Activated naive CD8-positive, alpha-beta T cell treated with anti-CD3 and anti-CD28 coated beads for 36 hours (primary cell): ENCODE data around the gene ZNF789. TPM values are rescaled to one million over a fixed set of nuclear protein-coding genes. Genes with fewer than 3 reads are reported as not detected.
A peak's percentile ranks its signal among the peaks of the same experiment; 100 is the strongest.

ENCODE experiments used
- DNase-seq: peaks from one replicate; pipeline ENCODE4 v3.0.0; 2021
- H3K27ac Mint-ChIP-seq: one replicate; pipeline ENCODE4 v1.8.0; 2022; ENCODE audit warnings: mild to moderate bottlenecking, moderate library complexity, mixed read lengths
- H3K27me3 Mint-ChIP-seq: one replicate; pipeline ENCODE4 v1.8.0; 2022; ENCODE audit warnings: mild to moderate bottlenecking, mixed read lengths
- H3K36me3 Mint-ChIP-seq: one replicate; pipeline ENCODE4 v1.8.0; 2021; ENCODE audit warnings: mild to moderate bottlenecking, mixed read lengths
- H3K4me1 Mint-ChIP-seq: one replicate; pipeline ENCODE4 v1.8.0; 2021; ENCODE audit warnings: mixed read lengths
- H3K4me3 Mint-ChIP-seq: one replicate; pipeline ENCODE4 v1.8.0; 2022; ENCODE audit warnings: mild to moderate bottlenecking, moderate library complexity, mixed read lengths
- H3K9me3 Mint-ChIP-seq: one replicate; pipeline ENCODE4 v1.8.0; 2022; ENCODE audit warnings: mixed read lengths
- total RNA-seq, 2 experiments: library from RNA; stranded (reverse); gene quantifications; one replicate each; pipeline ENCODE4 v1.2.3, GENCODE V29; 2021

The ZNF789 gene
- total RNA-seq, 2 experiments from 2014 or later: 12.6 to 14.8 TPM

DNA sequence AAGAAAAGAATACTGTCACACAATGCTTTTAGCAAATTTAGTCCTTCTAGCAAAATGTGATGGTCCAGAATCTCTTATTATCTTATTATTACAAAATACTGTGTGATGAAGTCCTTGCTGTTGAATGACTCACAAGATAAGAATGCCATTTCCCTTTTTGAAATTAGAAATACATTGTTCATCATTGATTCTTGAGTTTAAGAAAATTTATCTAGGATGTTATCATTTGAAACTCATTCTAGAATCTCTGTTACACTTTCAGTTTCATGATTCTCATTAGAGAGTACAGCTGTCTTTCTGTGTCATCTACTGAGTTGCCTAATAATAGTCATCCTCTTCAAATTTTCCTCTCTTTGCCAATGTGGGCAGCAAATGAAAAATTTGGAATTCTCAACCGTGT, 41.4 kb downstream of the ZNF789 start:
- peaks cover 20% of the 10 kb centered on the region for H3K36me3 Mint-ChIP-seq
- H3K4me1 Mint-ChIP-seq: peaks cover 8% of the 10 kb centered on the region
- no peaks in the 10 kb centered on the region for H3K27me3 Mint-ChIP-seq
- no peak for DNase-seq
- peak overlapping the region; percentile 8 for H3K27ac Mint-ChIP-seq
- H3K9me3 Mint-ChIP-seq: no peaks in the 10 kb centered on the region
- H3K4me3 Mint-ChIP-seq: no peak overlapping the region

DNA sequence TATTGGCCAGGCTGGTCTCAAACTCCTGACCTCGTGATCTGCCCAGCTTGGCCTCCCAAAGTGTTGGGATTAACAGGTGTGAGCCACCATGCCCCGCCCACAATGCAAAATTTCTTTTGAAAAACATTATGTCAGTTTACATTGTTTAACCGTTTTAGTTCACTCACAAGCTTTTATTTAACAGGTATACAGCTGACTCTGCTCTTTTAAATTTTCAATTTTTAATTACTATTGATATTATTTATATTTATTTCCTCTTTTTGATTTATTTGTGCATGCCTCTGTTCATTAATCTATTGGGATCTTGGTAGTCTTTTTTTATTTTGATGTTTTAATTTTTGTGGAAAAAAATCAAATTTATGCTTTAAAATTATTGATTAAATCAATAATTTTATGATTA, 48.7 kb downstream of the ZNF789 start:
- no peak for DNase-seq
- H3K4me3 Mint-ChIP-seq: no peak overlapping the region
- no peak overlapping the region for H3K27ac Mint-ChIP-seq
- no peaks in the 10 kb centered on the region for H3K4me1 Mint-ChIP-seq
- peaks cover 11% of the 10 kb centered on the region for H3K36me3 Mint-ChIP-seq
- no peaks in the 10 kb centered on the region for H3K27me3 Mint-ChIP-seq
- H3K9me3 Mint-ChIP-seq: no peaks in the 10 kb centered on the region

DNA sequence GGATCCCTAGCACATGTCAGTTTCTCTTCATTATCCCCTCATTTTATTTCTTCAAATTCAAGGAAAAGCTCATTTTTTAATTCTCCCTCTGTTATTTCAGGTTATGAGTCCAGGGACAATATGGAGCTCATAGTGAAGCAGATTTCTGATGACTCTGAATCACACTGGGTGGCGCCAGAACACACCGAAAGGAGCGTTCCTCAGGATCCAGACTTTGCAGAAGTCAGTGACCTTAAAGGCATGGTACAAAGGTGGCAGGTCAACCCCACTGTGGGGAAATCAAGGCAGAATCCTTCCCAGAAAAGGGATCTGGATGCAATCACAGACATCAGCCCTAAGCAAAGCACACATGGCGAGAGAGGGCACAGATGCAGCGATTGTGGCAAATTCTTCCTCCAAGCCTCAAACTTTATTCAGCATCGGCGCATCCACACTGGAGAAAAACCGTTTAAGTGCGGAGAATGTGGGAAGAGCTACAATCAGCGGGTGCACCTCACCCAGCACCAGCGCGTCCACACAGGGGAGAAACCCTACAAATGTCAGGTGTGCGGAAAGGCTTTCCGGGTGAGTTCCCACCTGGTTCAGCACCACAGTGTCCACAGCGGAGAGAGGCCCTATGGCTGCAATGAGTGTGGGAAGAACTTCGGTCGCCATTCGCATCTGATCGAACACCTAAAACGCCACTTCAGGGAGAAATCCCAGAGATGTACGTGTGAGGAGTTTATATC, 53.2 kb downstream of the ZNF789 start:
- H3K27ac Mint-ChIP-seq: no peak overlapping the region
- no peak overlapping the region for H3K4me3 Mint-ChIP-seq
- H3K36me3 Mint-ChIP-seq: peaks cover 39% of the 10 kb centered on the region
- no peaks in the 10 kb centered on the region for H3K27me3 Mint-ChIP-seq
- peaks cover 11% of the 10 kb centered on the region for H3K9me3 Mint-ChIP-seq
- no peak for DNase-seq
- H3K4me1 Mint-ChIP-seq: no peaks in the 10 kb centered on the region

DNA sequence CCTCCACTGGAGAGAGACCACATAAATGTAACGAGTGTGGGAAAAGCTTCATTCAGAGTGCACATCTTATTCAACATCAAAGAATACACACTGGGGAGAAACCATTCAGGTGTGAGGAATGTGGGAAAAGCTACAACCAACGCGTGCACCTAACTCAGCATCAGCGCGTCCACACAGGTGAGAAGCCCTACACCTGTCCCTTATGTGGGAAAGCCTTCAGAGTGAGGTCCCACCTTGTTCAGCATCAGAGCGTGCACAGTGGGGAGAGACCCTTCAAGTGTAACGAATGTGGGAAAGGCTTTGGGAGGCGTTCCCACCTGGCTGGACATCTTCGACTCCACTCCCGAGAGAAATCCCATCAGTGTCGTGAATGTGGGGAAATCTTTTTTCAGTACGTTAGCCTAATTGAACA, 58.7 kb downstream of the ZNF789 start:
- Mint-ChIP-seq H3K36me3 (peaks cover 73% of the 10 kb centered on the region), H3K27ac (no peak overlapping the region), H3K27me3 (no peaks in the 10 kb centered on the region), H3K4me1 (no peaks in the 10 kb centered on the region), H3K9me3 (peaks cover 45% of the 10 kb centered on the region), H3K4me3 (no peak overlapping the region)
- no peak for DNase-seq

DNA sequence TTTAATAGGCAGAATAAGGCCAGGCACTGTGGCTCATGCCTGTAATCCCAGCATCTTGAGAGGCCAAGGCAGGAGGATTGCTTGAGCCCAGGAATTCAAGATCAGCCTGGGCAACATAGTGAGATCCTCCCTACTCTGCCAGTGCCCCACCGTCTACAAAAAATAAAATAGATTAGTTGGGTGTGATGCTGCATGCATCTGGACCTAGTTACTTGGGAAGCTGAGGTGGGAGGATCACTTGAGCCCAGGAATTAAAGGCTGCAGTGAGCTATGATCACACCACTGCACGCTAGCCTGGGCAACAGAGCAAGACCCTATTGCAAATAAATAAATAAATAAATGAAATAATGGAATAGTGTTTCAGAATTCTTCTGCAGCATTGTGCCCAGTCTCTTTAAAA, 63.0 kb downstream of the ZNF789 start:
- H3K9me3 Mint-ChIP-seq: peaks cover 48% of the 10 kb centered on the region
- peaks cover 43% of the 10 kb centered on the region for H3K36me3 Mint-ChIP-seq

More for the DNA sequence above, 63.0 kb downstream of the ZNF789 start:
- Mint-ChIP-seq H3K4me1 (no peaks in the 10 kb centered on the region), H3K27me3 (no peaks in the 10 kb centered on the region), H3K27ac (no peak overlapping the region), H3K4me3 (no peak overlapping the region)
- DNase-seq: no peak

Other genes with a start within 250 kb of the ZNF789 start
- not detected for gene MYH16, start 200.1 kb upstream of the ZNF789 start, total RNA-seq
- gene ARPC1A, start 147.0 kb upstream of the ZNF789 start, total RNA-seq: 10 to 100 TPM; 55.0 to 55.9 TPM
- 100 to 1,000 TPM; 256 to 258 TPM for gene ARPC1B, start 98.2 kb upstream of the ZNF789 start, total RNA-seq
- 100 to 1,000 TPM; 201 to 214 TPM for gene PDAP1, start 64.3 kb upstream of the ZNF789 start, total RNA-seq
- gene BUD31, start 63.9 kb upstream of the ZNF789 start, total RNA-seq: 100 to 1,000 TPM; 156 to 162 TPM
- gene PTCD1, start 34.1 kb upstream of the ZNF789 start, total RNA-seq: 1 to 10 TPM; 5.9 to 9.1 TPM
- 10 to 100 TPM; 70.0 to 70.1 TPM for gene CPSF4, start 33.9 kb upstream of the ZNF789 start, total RNA-seq
- gene ATP5MF, start 6.7 kb upstream of the ZNF789 start, total RNA-seq: 100 to 1,000 TPM; 457 to 476 TPM
- gene ZNF394, start 27.4 kb downstream of the ZNF789 start, total RNA-seq: 10 to 100 TPM; 26.1 to 27.5 TPM
- gene ZKSCAN5, start 31.8 kb downstream of the ZNF789 start, total RNA-seq: 1 to 10 TPM; 8.0 to 8.3 TPM
- 1 to 10 TPM; 5.6 to 6.0 TPM for gene FAM200A, start 79.2 kb downstream of the ZNF789 start, total RNA-seq
- gene ZNF655, start 85.8 kb downstream of the ZNF789 start, total RNA-seq: 10 to 100 TPM; 57.5 to 58.9 TPM
- gene TMEM225B, start 125.4 kb downstream of the ZNF789 start, total RNA-seq: under 1 TPM; 0.42 to 0.70 TPM
- 10 to 100 TPM; 29.7 to 30.1 TPM for gene ZSCAN25, start 144.1 kb downstream of the ZNF789 start, total RNA-seq
- gene CYP3A5, start 207.1 kb downstream of the ZNF789 start, total RNA-seq: not detected